Stomach smooth muscle (tissue), 2 donors: ENCODE results near the gene DDB1.

Experiments
- H3K27ac ChIP-seq: one replicate; pipeline ENCODE4 v1.7.0; 2013; ENCODE audit warnings: mild to moderate bottlenecking, low read length, inconsistent platforms
- H3K27me3 ChIP-seq, 2 donors: one replicate each; pipeline ENCODE4 v1.7.0; 2013; ENCODE audit warnings: low read length in 2 of 2; ENCODE audit not compliant: insufficient read depth in 2 of 2, control insufficient read depth in 1 of 2
- H3K36me3 ChIP-seq, 2 donors: one replicate each; pipeline ENCODE4 v1.7.0; 2013; ENCODE audit warnings: low read length in 2 of 2; ENCODE audit not compliant: control insufficient read depth in 2 of 2, insufficient read depth in 2 of 2
- H3K4me1 ChIP-seq: one replicate; pipeline ENCODE4 v1.7.0; 2013; ENCODE audit warnings: low read length; ENCODE audit not compliant: control insufficient read depth, insufficient read depth
- H3K4me3 ChIP-seq, 2 donors: one replicate each; pipeline ENCODE4 v1.7.0; 2013; ENCODE audit warnings: low read length in 2 of 2
- H3K9ac ChIP-seq, 2 donors: one replicate each; pipeline ENCODE4 v1.7.0; 2013; ENCODE audit warnings: low read length in 2 of 2, mild to moderate bottlenecking in 1 of 2
- H3K9me3 ChIP-seq, 2 donors: one replicate each; pipeline ENCODE4 v1.7.0; 2013; ENCODE audit warnings: low read length in 2 of 2; ENCODE audit not compliant: control insufficient read depth in 2 of 2
- donor health status: healthy.
- donor health status: Pancreatic carcinoma.

DDB1 gene

GRCh38 chr11:61332797-61333549, at the start of gene DDB1, which contains the start of gene TKFC:
TSS of gene DDB1 (minus strand) at chr11:61333105. CDS start at chr11:61332968, 137 bp downstream.
TSS of gene TKFC (plus strand) at chr11:61333228. CDS start at chr11:61334729, 1,501 bp downstream.
- Histone ChIP-seq H3K4me1 (peaks cover 37% of the 10 kb centered on the region), H3K9me3 (no peaks in the 10 kb centered on the region), H3K27ac (peak within 1 kb of the TSS; percentile 92), H3K27me3 (no peaks in the 10 kb centered on the region), H3K9ac (peak within 1 kb of the TSS; percentile 92 to 96), H3K4me3 (peak within 1 kb of the TSS; percentile 76 to 96), H3K36me3 (peaks cover 10 to 11% of the 10 kb centered on the region in 2 donors)

GRCh38 chr11:61380884-61381283, 48.0 kb upstream of the DDB1 start:
- Histone ChIP-seq H3K27ac (no peak overlapping the region), H3K27me3 (no peaks in the 10 kb centered on the region), H3K9ac (no peak overlapping the region), H3K4me3 (no peak overlapping the region), H3K4me1 (no peaks in the 10 kb centered on the region), H3K36me3 (peaks cover 2 to 4% of the 10 kb centered on the region in 2 donors), H3K9me3 (no peaks in the 10 kb centered on the region)

GRCh38 chr11:61378713-61379313, 45.9 kb upstream of the DDB1 start:
- Histone ChIP-seq H3K9ac (no peak overlapping the region), H3K27ac (no peak overlapping the region), H3K4me1 (no peaks in the 10 kb centered on the region), H3K36me3 (peaks cover 2 to 4% of the 10 kb centered on the region in 2 donors), H3K4me3 (no peak overlapping the region), H3K9me3 (no peaks in the 10 kb centered on the region), H3K27me3 (no peaks in the 10 kb centered on the region)

- no peak overlapping the region for H3K27ac ChIP-seq
- H3K4me1 ChIP-seq, result no peaks in the 10 kb centered on the region
- peaks cover 2 to 4% of the 10 kb centered on the region in 2 donors for H3K36me3 ChIP-seq
- H3K27me3 ChIP-seq, result no peaks in the 10 kb centered on the region
- H3K9ac ChIP-seq, result no peak overlapping the region
- no peak overlapping the region for H3K4me3 ChIP-seq
- H3K9me3 ChIP-seq, result no peaks in the 10 kb centered on the region
Observed at GRCh38 chr11:61377461-61378160, 44.7 kb upstream of the DDB1 start.

GRCh38 chr11:61375761-61376108, 42.8 kb upstream of the DDB1 start:
- Histone ChIP-seq H3K9ac (no peak overlapping the region), H3K4me3 (no peak overlapping the region), H3K27me3 (no peaks in the 10 kb centered on the region), H3K4me1 (no peaks in the 10 kb centered on the region), H3K9me3 (no peaks in the 10 kb centered on the region), H3K27ac (no peak overlapping the region), H3K36me3 (peaks cover 2 to 4% of the 10 kb centered on the region in 2 donors)

DNA sequence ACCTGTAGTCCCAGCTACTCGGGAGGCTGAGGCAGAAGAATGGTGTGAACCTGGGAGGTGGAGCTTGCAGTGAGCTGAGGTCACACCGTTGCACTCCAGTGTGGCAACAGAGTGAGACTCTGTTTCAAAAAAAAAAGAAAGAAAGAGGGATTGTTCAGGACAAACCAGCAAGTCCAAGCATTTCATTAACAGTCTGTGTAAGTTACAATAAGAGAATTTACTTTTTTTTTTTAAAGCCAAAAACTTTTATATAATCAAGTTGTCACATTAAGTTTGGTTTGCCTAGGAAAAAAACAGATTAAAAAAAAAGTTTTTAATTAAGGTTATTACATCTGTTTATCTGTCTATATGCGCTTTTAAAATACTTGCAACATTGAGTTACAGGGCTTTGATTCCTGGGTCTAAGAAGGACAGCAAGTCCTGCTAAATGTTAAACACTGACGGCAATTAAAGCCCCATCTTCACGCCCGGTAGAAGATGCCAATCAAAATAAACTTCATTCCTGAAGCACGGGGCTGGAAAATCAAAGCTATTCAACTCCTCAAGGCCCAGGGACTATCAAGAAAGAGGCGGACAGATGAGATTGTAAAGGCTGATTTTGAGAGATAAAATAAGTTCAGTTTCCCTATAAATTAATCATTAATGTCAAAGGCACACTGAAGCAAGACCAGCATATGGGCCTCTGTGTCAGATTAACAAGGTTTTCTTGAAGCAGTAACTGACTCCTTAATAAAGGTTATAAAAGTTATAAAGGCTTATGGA, 39.9 kb upstream of the DDB1 start:
- H3K9ac ChIP-seq, result no peak overlapping the region
- no peak overlapping the region for H3K4me3 ChIP-seq
- H3K36me3 ChIP-seq, result peaks cover 16 to 21% of the 10 kb centered on the region in 2 donors
- H3K27ac ChIP-seq, result no peak overlapping the region
- peaks cover 4% of the 10 kb centered on the region for H3K4me1 ChIP-seq
- no peaks in the 10 kb centered on the region for H3K27me3 ChIP-seq
- H3K9me3 ChIP-seq, result no peaks in the 10 kb centered on the region

DNA sequence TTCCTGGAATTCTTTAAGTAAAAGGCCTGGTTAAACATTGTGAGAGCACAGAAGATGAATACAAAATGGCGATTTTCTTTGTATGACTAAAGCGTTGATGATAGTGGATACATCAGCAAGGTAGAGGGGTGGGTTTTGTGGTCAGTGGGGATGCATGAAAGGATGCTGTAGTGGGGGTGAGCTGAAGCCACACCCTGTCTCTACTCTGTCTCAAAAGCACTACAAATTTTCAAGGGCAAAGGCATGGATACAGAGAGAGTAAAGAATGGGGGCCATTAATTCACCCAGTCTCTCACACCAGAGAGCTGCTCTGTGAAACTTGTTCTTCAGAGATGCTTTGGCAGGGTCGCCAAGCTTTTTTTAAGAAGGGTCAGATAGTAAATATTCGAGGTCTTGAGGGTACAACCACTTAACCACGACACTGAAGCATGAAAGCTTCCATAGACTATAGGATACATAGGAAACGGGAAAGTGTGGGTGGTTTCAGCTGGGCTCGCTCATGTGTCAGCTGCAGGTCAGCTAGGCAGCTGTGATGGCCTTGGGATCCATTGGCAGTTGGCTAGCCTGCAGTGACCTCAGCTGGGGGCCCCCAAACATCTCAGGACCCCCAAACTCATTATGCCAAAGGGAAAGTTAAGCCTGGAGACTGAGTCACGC, 37.6 kb upstream of the DDB1 start:
- Histone ChIP-seq H3K36me3 (peaks cover 31 to 41% of the 10 kb centered on the region in 2 donors), H3K4me1 (peaks cover 4% of the 10 kb centered on the region), H3K9ac (no peak overlapping the region), H3K27ac (no peak overlapping the region), H3K27me3 (no peaks in the 10 kb centered on the region), H3K4me3 (no peak overlapping the region), H3K9me3 (no peaks in the 10 kb centered on the region)

GRCh38 chr11:61369372-61370348, 36.8 kb upstream of the DDB1 start:
- Histone ChIP-seq H3K27me3 (no peaks in the 10 kb centered on the region), H3K9ac (no peak overlapping the region), H3K4me3 (no peak overlapping the region), H3K27ac (no peak overlapping the region), H3K4me1 (peaks cover 4% of the 10 kb centered on the region), H3K36me3 (peaks cover 31 to 44% of the 10 kb centered on the region in 2 donors), H3K9me3 (no peaks in the 10 kb centered on the region)

DNA sequence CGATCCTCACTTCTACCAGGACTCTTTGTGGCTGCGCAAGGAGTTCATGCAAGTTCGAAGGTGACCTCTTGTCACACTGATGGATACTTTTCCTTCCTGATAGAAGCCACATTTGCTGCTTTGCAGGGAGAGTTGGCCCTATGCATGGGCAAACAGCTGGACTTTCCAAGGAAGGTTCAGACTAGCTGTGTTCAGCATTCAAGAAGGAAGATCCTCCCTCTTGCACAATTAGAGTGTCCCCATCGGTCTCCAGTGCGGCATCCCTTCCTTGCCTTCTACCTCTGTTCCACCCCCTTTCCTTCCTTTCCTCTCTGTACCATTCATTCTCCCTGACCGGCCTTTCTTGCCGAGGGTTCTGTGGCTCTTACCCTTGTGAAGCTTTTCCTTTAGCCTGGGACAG, 35.7 kb upstream of the DDB1 start:
- H3K27ac ChIP-seq, result no peak overlapping the region
- peaks cover 35 to 50% of the 10 kb centered on the region in 2 donors for H3K36me3 ChIP-seq
- H3K9ac ChIP-seq, result no peak overlapping the region
- H3K27me3 ChIP-seq, result no peaks in the 10 kb centered on the region
- H3K4me3 ChIP-seq, result no peak overlapping the region
- H3K9me3 ChIP-seq, result no peaks in the 10 kb centered on the region
- H3K4me1 ChIP-seq, result peaks cover 4% of the 10 kb centered on the region
